Panc1 (cell line): Measurements from ENCODE around the gene PAWR.

Source experiments
- CTCF ChIP-seq: fragments of 450-650 bp; IDR thresholded peaks from 2 replicates; pipeline ENCODE4 v1.5.1; 2017; ENCODE audit warnings: mild to moderate bottlenecking
- POLR2AphosphoS5 ChIP-seq: IDR thresholded peaks from 2 replicates; pipeline ENCODE4 v1.6.1; 2012; ENCODE audit warnings: mild to moderate bottlenecking, low read depth, low read length, moderate library complexity

GRCh38 chr12:79546466-79547043 is 144.2 kb downstream of the PAWR start:
- no peak for TF ChIP-seq CTCF
- no peak for TF ChIP-seq POLR2AphosphoS5
